GM18951 (cell line): ENCODE results near the gene CAMKMT.

Experiments used
- POLR2A ChIP-seq: IDR thresholded peaks from 4 replicates; pipeline ENCODE4 v1.6.1; 2011; ENCODE audit warnings: mild to moderate bottlenecking; ENCODE audit not compliant: insufficient read length, insufficient read depth; ENCODE audit errors: extremely low read depth
- in situ Hi-C: fragments of 300-500 bp; cut with MboI; formaldehyde crosslinking; loops from one replicate; pipeline ENCODE4 v1.12.0; 2022; ENCODE audit warnings: low sequenced_read_pairs, mixed read lengths, inconsistent platforms; ENCODE audit not compliant: unreplicated experiment

Gene CAMKMT

GRCh38 chr2:44602446-44602845 is 240.7 kb downstream of the CAMKMT start:
- in situ Hi-C loops = no loop called here
- TF ChIP-seq POLR2A = no peak

DNA sequence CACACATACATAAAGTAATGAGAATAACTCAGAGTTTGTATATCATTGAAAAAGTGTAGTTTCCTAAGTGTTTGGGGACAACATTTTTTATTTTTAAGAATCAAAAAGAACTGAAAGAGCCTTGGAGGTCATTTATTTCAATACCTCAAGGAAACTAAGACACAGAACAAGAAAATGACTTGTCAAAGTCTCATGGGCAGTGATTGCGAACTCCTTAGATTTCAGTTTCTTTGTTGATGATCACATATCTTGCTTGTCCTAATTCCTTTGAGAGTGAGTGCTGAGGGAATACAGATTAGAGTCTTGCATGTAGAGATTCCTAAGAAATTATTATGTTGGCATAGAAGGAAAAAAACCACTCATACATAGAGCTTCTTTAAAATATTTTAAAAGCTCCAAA is 243.8 kb downstream of the CAMKMT start:
- in situ Hi-C loops = no loop called here
- no peak for TF ChIP-seq POLR2A

- in situ Hi-C loops = no loop called here
- TF ChIP-seq POLR2A = no peak
Measured at GRCh38 chr2:44612276-44612675, 250.5 kb downstream of the CAMKMT start.

DNA sequence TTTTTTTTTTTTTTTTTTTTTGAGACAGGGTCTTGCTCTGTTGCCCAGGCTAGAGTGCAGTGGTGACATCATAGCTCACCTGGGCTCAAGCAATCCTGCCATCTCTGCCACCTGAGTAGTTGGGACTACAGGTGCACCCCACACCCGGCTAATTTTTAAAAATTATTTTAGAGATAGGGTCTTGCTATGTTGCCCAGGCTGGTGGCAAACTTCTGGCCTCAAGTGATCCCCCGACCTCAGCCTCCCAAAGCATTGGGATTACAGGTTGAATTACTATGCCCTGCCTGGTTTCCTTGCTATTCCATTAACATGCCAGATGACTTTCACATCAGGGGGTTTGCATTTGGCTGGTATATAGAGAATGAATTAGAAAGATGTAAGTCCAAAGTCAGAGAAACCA is 253.2 kb downstream of the CAMKMT start:
- in situ Hi-C loops = no loop called here
- TF ChIP-seq POLR2A = no peak

DNA sequence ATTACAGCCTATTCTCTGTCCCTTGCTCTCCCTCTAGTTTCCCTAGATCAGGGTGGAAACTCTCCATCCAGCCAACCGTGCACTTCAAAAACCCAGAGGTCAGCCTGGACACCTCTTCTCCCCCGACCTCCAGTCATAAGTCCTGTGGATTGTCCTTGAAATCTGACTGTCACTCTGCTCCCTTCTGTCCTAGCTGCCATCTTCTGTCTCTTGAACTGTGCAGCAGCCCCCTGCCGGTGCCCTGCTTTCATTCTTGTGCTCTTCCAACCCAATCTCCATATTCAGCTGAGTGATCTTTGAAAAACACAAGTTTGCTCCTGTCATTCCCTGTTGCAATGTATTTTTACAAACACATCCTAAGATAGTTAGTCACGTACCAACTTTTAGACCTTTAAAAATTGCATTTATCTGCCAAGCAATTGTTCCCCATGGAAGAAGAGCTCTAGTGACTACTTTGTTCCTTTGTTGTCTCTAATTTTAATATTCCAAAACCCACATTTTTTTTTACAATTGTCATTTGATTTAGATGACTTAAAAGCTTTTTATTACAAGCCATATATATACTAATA is 254.3 kb downstream of the CAMKMT start:
- in situ Hi-C loops = no loop called here
- no peak for TF ChIP-seq POLR2A

DNA sequence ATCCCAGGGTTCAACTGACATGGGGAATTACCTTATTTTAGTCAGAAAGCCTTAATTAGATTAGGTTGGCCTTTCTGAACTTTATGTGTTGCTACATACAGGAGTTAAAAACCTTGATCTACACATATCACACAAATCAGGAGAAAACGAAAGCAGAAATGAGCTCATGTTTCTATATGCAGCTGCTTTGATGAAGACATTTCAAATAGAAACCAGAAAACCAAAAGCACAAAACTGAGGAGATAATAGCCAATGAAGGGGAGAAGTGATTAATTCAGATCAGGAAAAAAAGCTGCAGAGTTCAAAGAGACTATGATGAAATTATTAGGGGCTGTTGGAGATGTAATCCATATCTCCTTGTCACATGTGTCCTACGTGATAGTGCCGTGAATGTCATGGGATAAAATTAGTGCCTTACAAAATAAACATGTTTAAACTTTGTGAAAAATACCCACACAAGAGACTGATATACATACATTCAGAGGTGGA is 255.0 kb downstream of the CAMKMT start:
- in situ Hi-C loops = no loop called here

GRCh38 chr2:44618251-44619023 is 256.7 kb downstream of the CAMKMT start:
- no peak for TF ChIP-seq POLR2A
- in situ Hi-C loops = no loop called here

More for the DNA sequence above, 255.0 kb downstream of the CAMKMT start:
- no peak for TF ChIP-seq POLR2A

- TF ChIP-seq POLR2A = no peak
- in situ Hi-C loops = no loop called here
Measured at GRCh38 chr2:44620189-44620990, 258.6 kb downstream of the CAMKMT start.

- in situ Hi-C loops = no loop called here
- TF ChIP-seq POLR2A = no peak
Measured at GRCh38 chr2:44623622-44624351, 262.0 kb downstream of the CAMKMT start.

DNA sequence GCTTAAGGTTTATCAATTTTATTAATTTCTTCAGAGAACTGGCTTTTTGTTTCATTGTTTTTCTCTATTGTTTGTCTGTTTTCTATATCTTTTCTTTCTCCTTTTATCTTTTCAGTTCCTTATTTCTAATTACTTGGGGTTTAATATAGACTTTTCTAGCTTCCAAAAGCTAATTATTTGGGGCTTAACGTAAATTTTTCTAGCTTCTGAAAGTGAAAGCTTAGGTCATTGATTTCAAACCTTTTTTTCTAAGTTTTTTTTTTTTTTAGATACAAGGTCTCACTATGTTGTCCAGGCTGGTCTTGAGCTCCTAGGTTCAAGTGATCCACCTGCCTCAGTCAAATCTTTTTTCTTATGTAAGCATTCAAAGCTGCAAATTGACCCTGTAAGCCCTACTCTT is 266.6 kb downstream of the CAMKMT start:
- no peak for TF ChIP-seq POLR2A
- in situ Hi-C loops = no loop called here

GRCh38 chr2:44632931-44633689 is 271.4 kb downstream of the CAMKMT start:
- TF ChIP-seq POLR2A = no peak
- in situ Hi-C loops = no loop called here

DNA sequence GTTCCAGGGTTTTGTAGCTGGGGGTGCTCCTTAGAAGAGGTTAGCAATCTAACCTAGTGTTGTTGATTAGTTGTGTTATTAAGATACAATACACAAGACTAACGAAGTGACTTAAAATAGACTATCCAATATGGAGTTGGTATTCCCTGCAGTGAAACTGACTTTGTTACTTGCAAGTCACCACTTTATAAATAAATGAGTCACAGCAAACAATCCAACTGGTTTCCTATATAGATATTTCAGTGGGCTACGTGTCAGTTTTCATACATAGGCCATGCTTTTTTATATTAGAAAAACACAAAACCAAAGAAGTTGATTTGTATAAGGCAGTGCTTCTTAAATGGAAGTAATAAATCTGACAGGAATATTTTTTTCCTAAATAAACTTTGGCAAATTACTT is 274.0 kb downstream of the CAMKMT start:
- in situ Hi-C loops = no loop called here
- no peak for TF ChIP-seq POLR2A

- TF ChIP-seq POLR2A = no peak
- in situ Hi-C loops = no loop called here
Measured at GRCh38 chr2:44638649-44639048, 276.9 kb downstream of the CAMKMT start.

DNA sequence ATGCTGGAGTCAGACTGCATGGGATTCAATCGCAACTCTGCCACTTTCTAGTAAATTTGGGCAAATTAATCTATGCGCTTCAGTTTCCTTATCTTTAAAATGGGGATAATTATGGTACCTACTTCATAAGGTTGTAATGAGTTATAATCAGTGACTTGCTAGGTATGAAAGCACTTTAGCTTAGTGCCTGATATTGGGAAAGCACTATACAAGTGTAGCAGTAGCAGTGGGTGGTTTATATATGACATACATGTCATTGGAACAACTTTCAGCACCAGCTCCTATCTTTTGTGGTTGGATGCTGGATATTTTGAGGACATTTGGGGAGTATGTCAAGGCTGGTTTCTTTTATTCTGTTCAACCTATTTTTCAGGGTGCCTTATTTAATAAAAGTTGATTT is 277.7 kb downstream of the CAMKMT start:
- in situ Hi-C loops = no loop called here

More for the DNA sequence above, 277.7 kb downstream of the CAMKMT start:
- TF ChIP-seq POLR2A = no peak
